Heart left ventricle (tissue), 13 donors: ENCODE measurements around the gene INO80.

Experiments used
- CTCF ChIP-seq, 12 donors: fragments of 200-600 bp; sonication (generic) in 4 of 12; IDR thresholded peaks; one replicate each; pipeline versions ENCODE4 v1.5.0 to v1.8.0; 2018 to 2022; ENCODE audit warnings: antibody characterized with exemption in 12 of 12, mild to moderate bottlenecking in 5 of 12
- POLR2A ChIP-seq, 2 donors: fragments of 450-650 bp; IDR thresholded peaks; one replicate each; pipeline ENCODE4 v1.6.1; 2017; ENCODE audit warnings: antibody characterized with exemption in 2 of 2, mild to moderate bottlenecking in 2 of 2, moderate library complexity in 2 of 2
- donor health status: ischemic (EF 13 %, LVEDD 7.1; RV severe dilation, severe dysfunction).
- donor health status: DM: no; HTN: yes; CAD: no.
- donor health status: DM: no; HTN: no; CAD: no.
- donor health status: ischemic (EF 25% LVEDD 6.9; RV normal size, moderate dysfunction).
- donor health status: ischemic (EF 25% LVEDD 5.7; RV mildly dilated, moderate dysfunction).
- donor health status: ischemic (EF 35%, LVEDD 5.7; RV mildly dilated, moderate dysfunction).
- donor health status: nonischemic (EF 11% LVEDD 7.7; RV severe dilation, severe dysfunction).
- donor health status: DM: yes; HTN: yes; CAD: no.
- donor health status: PGD.
- donor health status: ischemic (EF 29% LVEDD 5.4; RV normal size, mild dysfunction).
- donor health status: nonischemic (EF 23%, LVEDD 6.1; RV moderate dilation, normal function).

GRCh38 chr15:41018534-41018933 lies 97.5 kb downstream of the INO80 start:
- peak; percentile 11 to 74 (median 56) for TF ChIP-seq CTCF (IDR thresholded peaks at IDR 0.05)
- no peak for TF ChIP-seq POLR2A (IDR thresholded peaks at IDR 0.05)
